ENCODE measurements around the gene RBM15.

Gene RBM15

GRCh38 chr1:110390096-110390495 is 50.9 kb downstream of the RBM15 start:
- 81% methylated on average over 6 of the region's 6 CpGs for WGBS
- H3K27ac ChIP-seq (ENCODE audit: low read depth, low read length): no peak overlapping the region

DNA sequence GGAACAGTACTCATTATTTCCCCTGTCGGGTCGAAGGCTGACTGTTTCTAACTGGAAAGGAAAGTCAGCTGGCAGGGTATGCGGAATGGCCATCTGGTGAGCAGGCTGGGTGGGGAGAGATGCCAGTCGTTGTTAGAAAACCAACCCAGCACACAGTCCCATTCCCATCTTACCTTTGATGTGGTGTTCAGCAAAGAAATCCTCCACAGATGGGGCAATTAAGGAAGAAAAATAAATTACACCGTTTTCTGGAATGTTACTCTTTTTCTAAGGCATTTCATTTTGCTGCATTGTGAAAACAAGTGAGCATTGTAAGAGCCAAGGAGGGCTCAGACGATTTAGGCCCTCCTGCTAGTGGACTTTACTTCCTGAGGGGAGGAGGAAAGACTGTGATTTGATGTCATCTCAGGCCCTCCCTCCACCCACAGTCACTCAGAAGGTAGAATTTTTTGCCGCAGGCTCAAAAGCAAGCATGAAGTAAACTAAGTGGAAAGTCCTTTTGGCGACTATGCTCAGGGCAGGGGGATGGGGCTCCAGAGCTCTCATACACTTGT is 51.6 kb downstream of the RBM15 start, which contains the start of gene SLC16A4:
Gene SLC16A4 (minus strand): TSS at position 335 of the 554 bp plus-strand sequence. CDS start 1,703 bp downstream, outside the sequence.
- peak within 1 kb of the TSS; percentile 3; the same call in 1 of the 2 replicates for H3K4me3 ChIP-seq (ENCODE audit: low read length)
- no peak within 1 kb of the TSS for H3K9ac ChIP-seq (ENCODE audit: low read depth, low read length)
- H3K9me3 ChIP-seq (ENCODE audit: insufficient read depth, low read depth, low read length): no peaks in the 10 kb centered on the region
- no peaks in the 10 kb centered on the region for H3K27me3 ChIP-seq (ENCODE audit: insufficient read depth, low read length)
- H3K27ac ChIP-seq (ENCODE audit: low read depth, low read length): 0 out of 2 replicates have a peak within 1 kb of the TSS, but pooled peaks have one; percentile 1
- no peaks in the 10 kb centered on the region for H3K36me3 ChIP-seq (ENCODE audit: insufficient read depth, low read length)
- H3K4me1 ChIP-seq (ENCODE audit: insufficient read depth, low read length): peaks cover 28% of the 10 kb centered on the region
- 33% methylated on average over 8 of the region's 8 CpGs for WGBS

More at GRCh38 chr1:110390096-110390495, 50.9 kb downstream of the RBM15 start:
- Histone ChIP-seq H3K4me3 (ENCODE audit: low read length) (no peak overlapping the region; the same call in 1 of the 2 replicates), H3K27me3 (ENCODE audit: insufficient read depth, low read length) (no peaks in the 10 kb centered on the region), H3K4me1 (ENCODE audit: insufficient read depth, low read length) (peaks cover 28% of the 10 kb centered on the region), H3K9me3 (ENCODE audit: insufficient read depth, low read depth, low read length) (no peaks in the 10 kb centered on the region), H3K36me3 (ENCODE audit: insufficient read depth, low read length) (no peaks in the 10 kb centered on the region), H3K9ac (ENCODE audit: low read depth, low read length) (no peak overlapping the region)

- Histone ChIP-seq H3K9ac (ENCODE audit: low read depth, low read length) (no peak overlapping the region), H3K36me3 (ENCODE audit: insufficient read depth, low read length) (no peaks in the 10 kb centered on the region), H3K27me3 (ENCODE audit: insufficient read depth, low read length) (no peaks in the 10 kb centered on the region), H3K4me3 (ENCODE audit: low read length) (no peak overlapping the region), H3K4me1 (ENCODE audit: insufficient read depth, low read length) (peaks cover 28% of the 10 kb centered on the region), H3K27ac (ENCODE audit: low read depth, low read length) (no peak overlapping the region), H3K9me3 (ENCODE audit: insufficient read depth, low read depth, low read length) (no peaks in the 10 kb centered on the region)
- 82% methylated on average over 2 of the region's 2 CpGs for WGBS
These were observed 54.1 kb downstream of the RBM15 start for GRCh38 chr1:110393286-110393685.

DNA sequence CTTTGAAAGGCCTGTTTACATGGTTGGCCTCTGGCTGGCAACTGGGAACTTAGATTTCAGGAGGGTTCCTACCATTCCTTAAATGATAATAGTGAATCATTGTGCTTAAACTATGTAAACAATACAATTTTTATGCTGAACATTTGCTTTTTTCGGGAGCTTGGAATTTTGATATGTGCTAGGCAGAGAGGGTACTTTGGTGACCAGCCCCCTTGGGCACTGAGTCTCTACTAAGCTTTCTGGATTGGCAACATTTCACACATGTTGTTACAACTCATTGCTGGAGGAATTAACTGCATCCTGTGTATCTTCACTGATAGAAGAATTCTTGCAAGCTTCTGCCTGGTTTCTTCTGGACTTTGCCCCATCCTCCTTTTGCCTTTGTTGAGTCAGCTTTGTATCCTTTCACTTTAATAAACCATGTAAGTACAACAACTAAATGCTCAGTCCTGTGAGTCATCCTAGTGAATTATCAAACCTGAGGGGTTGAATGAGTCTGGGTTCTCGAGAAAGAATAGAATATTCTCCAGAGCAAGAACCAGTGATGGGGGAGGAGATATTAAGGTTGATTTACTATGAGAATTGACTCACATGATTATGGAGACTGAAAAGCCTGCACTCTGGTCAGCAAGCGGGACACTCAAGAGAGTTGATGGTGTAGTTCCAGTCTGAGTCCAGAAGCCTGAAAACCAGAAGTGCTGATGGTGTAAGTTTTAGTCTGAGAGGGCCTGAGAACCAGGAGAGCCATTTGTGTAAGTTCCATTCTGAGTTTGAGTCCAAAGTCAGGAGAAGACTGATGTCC is 54.7 kb downstream of the RBM15 start:
- Histone ChIP-seq H3K27ac (ENCODE audit: low read depth, low read length) (no peak overlapping the region), H3K9ac (ENCODE audit: low read depth, low read length) (no peak overlapping the region), H3K36me3 (ENCODE audit: insufficient read depth, low read length) (peaks cover 3% of the 10 kb centered on the region), H3K27me3 (ENCODE audit: insufficient read depth, low read length) (no peaks in the 10 kb centered on the region), H3K4me1 (ENCODE audit: insufficient read depth, low read length) (peaks cover 28% of the 10 kb centered on the region), H3K4me3 (ENCODE audit: low read length) (no peak overlapping the region), H3K9me3 (ENCODE audit: insufficient read depth, low read depth, low read length) (no peaks in the 10 kb centered on the region)
- 85% methylated on average over 3 of the region's 3 CpGs for WGBS

DNA sequence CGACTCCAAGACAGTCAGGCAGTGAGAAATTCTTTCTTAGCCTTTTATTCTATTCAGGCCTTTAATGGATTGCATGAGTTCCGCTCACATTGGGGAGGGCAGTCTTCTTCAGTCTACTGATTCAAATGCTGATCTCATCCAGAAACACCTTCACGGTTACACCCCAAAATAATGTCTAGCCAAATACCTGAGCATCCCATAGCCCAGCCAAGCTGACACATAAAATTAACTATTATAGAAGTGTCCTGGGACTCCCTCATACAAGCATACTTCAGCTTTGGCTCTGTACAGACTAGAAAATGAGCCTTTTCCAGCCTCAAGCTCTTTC is 55.3 kb downstream of the RBM15 start:
- Histone ChIP-seq H3K9ac (ENCODE audit: low read depth, low read length) (no peak overlapping the region), H3K36me3 (ENCODE audit: insufficient read depth, low read length) (peaks cover 6% of the 10 kb centered on the region), H3K4me1 (ENCODE audit: insufficient read depth, low read length) (peaks cover 28% of the 10 kb centered on the region), H3K27ac (ENCODE audit: low read depth, low read length) (no peak overlapping the region), H3K9me3 (ENCODE audit: insufficient read depth, low read depth, low read length) (no peaks in the 10 kb centered on the region), H3K4me3 (ENCODE audit: low read length) (no peak overlapping the region), H3K27me3 (ENCODE audit: insufficient read depth, low read length) (no peaks in the 10 kb centered on the region)
- WGBS: 92% methylated on average over 3 of the region's 3 CpGs
